GM23338 (cell line): ENCODE results near the gene FAM131A.

Experiments
- CREB1 ChIP-seq: fragments of 250-450 bp; sonication (Bioruptor Pico); IDR thresholded peaks from 2 replicates; pipeline ENCODE4 v1.5.0; 2020; ENCODE audit warnings: low read depth, mild to moderate bottlenecking, moderate library complexity
- CTCF ChIP-seq, 2 experiments: fragments of 200-600 bp in 1 of 2; sonication (generic) in 1 of 2; conservative IDR thresholded peaks; 2 replicates each; pipeline versions ENCODE4 v1.5.1 to v1.6.1; 2016 to 2017; ENCODE audit warnings: antibody characterized with exemption in 2 of 2, low read depth in 2 of 2, mild to moderate bottlenecking in 2 of 2, moderate library complexity in 1 of 2
- ETS1 ChIP-seq: IDR thresholded peaks from 2 replicates; pipeline ENCODE4 v1.6.1; 2016; ENCODE audit warnings: antibody characterized with exemption
- EZH2 ChIP-seq: fragments of 200-600 bp; sonication (generic); IDR thresholded peaks from one replicate; pipeline ENCODE4 v1.8.0; 2017; ENCODE audit warnings: antibody characterized with exemption, mild to moderate bottlenecking, low read depth; ENCODE audit not compliant: unreplicated experiment
- EZH2phosphoT487 ChIP-seq: fragments of 200-600 bp; sonication (generic); IDR thresholded peaks from one replicate; pipeline ENCODE4 v1.8.1; 2018; ENCODE audit warnings: antibody characterized with exemption; ENCODE audit not compliant: unreplicated experiment
- JUNB ChIP-seq: IDR thresholded peaks from one replicate; pipeline ENCODE4 v1.6.1; 2016; ENCODE audit warnings: antibody characterized with exemption; ENCODE audit not compliant: unreplicated experiment
- NANOG ChIP-seq: IDR thresholded peaks from 2 replicates; pipeline ENCODE4 v1.6.1; 2016; ENCODE audit warnings: antibody characterized with exemption, borderline replicate concordance
- POLR2AphosphoS5 ChIP-seq: IDR thresholded peaks from 2 replicates; pipeline ENCODE4 v1.6.1; 2016; ENCODE audit warnings: antibody characterized with exemption, low read depth
- REST ChIP-seq: IDR thresholded peaks from one replicate; pipeline ENCODE4 v1.6.1; 2018; ENCODE audit warnings: antibody characterized with exemption; ENCODE audit not compliant: unreplicated experiment
- STAT1 ChIP-seq: IDR thresholded peaks from one replicate; pipeline ENCODE4 v1.6.1; 2016; ENCODE audit warnings: antibody characterized with exemption; ENCODE audit not compliant: unreplicated experiment
- ZNF114 ChIP-seq: fragments of 250-450 bp; sonication (Bioruptor Pico); IDR thresholded peaks from 2 replicates; pipeline ENCODE4 v1.5.0; 2020; ENCODE audit warnings: mild to moderate bottlenecking, moderate library complexity
- ZNF331 ChIP-seq: fragments of 250-450 bp; sonication (Bioruptor Pico); IDR thresholded peaks from 2 replicates; pipeline ENCODE4 v1.5.0; 2020; ENCODE audit warnings: low read depth, mild to moderate bottlenecking, moderate library complexity

- TF ChIP-seq CTCF (conservative IDR thresholded peaks at IDR 0.05; ENCODE audit: low read depth in 2 of 2) = no peak
- no peak for TF ChIP-seq POLR2AphosphoS5
- TF ChIP-seq REST = no peak
- no peak for TF ChIP-seq JUNB
- no peak for TF ChIP-seq EZH2phosphoT487
- no peak for TF ChIP-seq EZH2
- TF ChIP-seq CREB1 (CRISPR knock-in tag) = no peak
- no peak for TF ChIP-seq ZNF114
- TF ChIP-seq ZNF331 (CRISPR knock-in tag) = no peak
- no peak for TF ChIP-seq NANOG
- TF ChIP-seq STAT1 = no peak
- no peak for TF ChIP-seq ETS1
Observed at GRCh38 chr3:184361932-184362667, 24.7 kb downstream of the FAM131A start.
